Neural cell (in vitro differentiated cells): Measurements from ENCODE around the gene COL15A1. TPM values are rescaled to one million over a fixed set of nuclear protein-coding genes. Genes with fewer than 3 reads are reported as not detected.

Source experiments
- H2AFZ ChIP-seq: fragments of 200-600, 300-800 bp; sonication (generic), shearing (Covaris generic); 2 replicates; pipeline ENCODE4 v1.6.0; 2014; ENCODE audit warnings: low read depth, mild to moderate bottlenecking, antibody characterized with exemption, low read length, moderate library complexity
- H3F3A ChIP-seq: fragments of 200-600 bp; shearing (Covaris generic); 2 replicates; pipeline ENCODE4 v1.6.1; 2016; ENCODE audit warnings: mild to moderate bottlenecking, moderate library complexity, mixed read lengths, antibody characterized with exemption, low read length; ENCODE audit not compliant: insufficient read depth, poor library complexity, severe bottlenecking
- H3K27ac ChIP-seq: fragments of 200-600, 300-800 bp; sonication (generic), shearing (Covaris generic); 2 replicates; pipeline ENCODE4 v1.5.1; 2014; ENCODE audit warnings: mild to moderate bottlenecking, low read length, moderate library complexity
- H3K27me3 ChIP-seq: fragments of 300-800, 200-600 bp; sonication (generic), shearing (Covaris generic); 2 replicates; pipeline ENCODE4 v1.6.0; 2014; ENCODE audit warnings: mild to moderate bottlenecking, low read depth, low read length, moderate library complexity; ENCODE audit not compliant: insufficient read depth
- H3K36me3 ChIP-seq: fragments of 300-800, 200-600 bp; sonication (generic), shearing (Covaris generic); 2 replicates; pipeline ENCODE4 v1.5.1; 2014; ENCODE audit warnings: mild to moderate bottlenecking, antibody characterized with exemption, low read length, moderate library complexity; ENCODE audit not compliant: insufficient read depth
- H3K4me2 ChIP-seq: fragments of 300-800, 200-600 bp; sonication (generic), shearing (Covaris generic); 2 replicates; pipeline ENCODE4 v1.6.0; 2014; ENCODE audit warnings: mild to moderate bottlenecking, low read length
- H3K4me3 ChIP-seq: fragments of 300-800, 200-600 bp; sonication (generic), shearing (Covaris generic); 2 replicates; pipeline ENCODE4 v1.5.1; 2014; ENCODE audit warnings: mild to moderate bottlenecking, low read length, moderate library complexity
- H3K79me2 ChIP-seq: fragments of 200-600 bp; shearing (Covaris generic); replicated peaks from 2 replicates; pipeline ENCODE4 v1.6.0; 2014; ENCODE audit warnings: mild to moderate bottlenecking, low read length, moderate library complexity; ENCODE audit not compliant: insufficient read depth
- H3K9ac ChIP-seq: fragments of 300-800, 200-600 bp; sonication (generic), shearing (Covaris generic); 2 replicates; pipeline ENCODE4 v1.6.1; 2016; ENCODE audit warnings: mild to moderate bottlenecking, low read length, mixed read lengths
- H3K9me2 ChIP-seq: fragments of 200-600 bp; shearing (Covaris generic); 2 replicates; pipeline ENCODE4 v1.6.1; 2016; ENCODE audit warnings: mild to moderate bottlenecking, low read length, mixed read lengths; ENCODE audit not compliant: insufficient read depth
- H3K9me3 ChIP-seq: fragments of 200-600, 300-800 bp; sonication (generic), shearing (Covaris generic); 2 replicates; pipeline ENCODE4 v1.6.1; 2016; ENCODE audit warnings: mild to moderate bottlenecking, mixed run types, low read length, moderate library complexity, mixed read lengths
- H4K20me1 ChIP-seq: fragments of 200-600 bp; shearing (Covaris generic); 2 replicates; pipeline ENCODE4 v1.6.1; 2016; ENCODE audit warnings: mild to moderate bottlenecking, mixed run types; ENCODE audit not compliant: insufficient read depth
- EP300 ChIP-seq: fragments of 450-650 bp; conservative IDR thresholded peaks from 2 replicates; pipeline ENCODE4 v1.6.1; 2014; ENCODE audit warnings: antibody characterized with exemption, mild to moderate bottlenecking, moderate library complexity; ENCODE audit not compliant: poor library complexity, severe bottlenecking
- EZH2 ChIP-seq: fragments of 200-600, 300-800 bp; shearing (Covaris generic), sonication (generic); IDR thresholded peaks from 2 replicates; pipeline ENCODE4 v1.6.1; 2014; ENCODE audit warnings: antibody characterized with exemption, low read length, borderline replicate concordance, mild to moderate bottlenecking; ENCODE audit not compliant: insufficient read depth, poor library complexity, severe bottlenecking
- MXI1 ChIP-seq: fragments of 450-650 bp; conservative IDR thresholded peaks from 2 replicates; pipeline ENCODE4 v1.6.1; 2014; ENCODE audit warnings: antibody characterized with exemption, mild to moderate bottlenecking; ENCODE audit not compliant: poor library complexity, severe bottlenecking
- POLR2AphosphoS5 ChIP-seq: IDR thresholded peaks from 2 replicates; pipeline ENCODE4 v1.6.1; 2012
- RAD21 ChIP-seq: fragments of 450-650 bp; conservative IDR thresholded peaks from 2 replicates; pipeline ENCODE4 v1.6.1; 2014; ENCODE audit warnings: antibody characterized with exemption, mild to moderate bottlenecking, moderate library complexity
- SMC3 ChIP-seq: fragments of 450-650 bp; conservative IDR thresholded peaks from 2 replicates; pipeline ENCODE4 v1.6.1; 2014; ENCODE audit warnings: antibody characterized with exemption, mild to moderate bottlenecking, moderate library complexity; ENCODE audit not compliant: poor library complexity
- TAF1 ChIP-seq: IDR thresholded peaks from 2 replicates; pipeline ENCODE4 v1.6.1; 2012; ENCODE audit warnings: low read depth
- polyA plus RNA-seq: library from polyadenylated mRNA; depleted of rRNA; stranded (reverse); fragments of >200 nt; gene quantifications from 2 replicates; pipeline ENCODE4 v1.2.3, GENCODE V29; 2014
- TF ChIP-seq, protein P1 (sequence below): fragments of 450-650 bp; IDR thresholded peaks from 2 replicates; pipeline ENCODE4 v1.5.1; 2014; ENCODE audit warnings: antibody characterized with exemption, mild to moderate bottlenecking, moderate library complexity; ENCODE audit not compliant: poor library complexity, severe bottlenecking
- TF ChIP-seq, protein P2 (sequence below): IDR thresholded peaks from 2 replicates; pipeline ENCODE4 v1.6.1; 2012; ENCODE audit warnings: borderline replicate concordance

COL15A1 gene
- polyA plus RNA-seq, 1 donor from 2014 or later, result 2.8 TPM

DNA sequence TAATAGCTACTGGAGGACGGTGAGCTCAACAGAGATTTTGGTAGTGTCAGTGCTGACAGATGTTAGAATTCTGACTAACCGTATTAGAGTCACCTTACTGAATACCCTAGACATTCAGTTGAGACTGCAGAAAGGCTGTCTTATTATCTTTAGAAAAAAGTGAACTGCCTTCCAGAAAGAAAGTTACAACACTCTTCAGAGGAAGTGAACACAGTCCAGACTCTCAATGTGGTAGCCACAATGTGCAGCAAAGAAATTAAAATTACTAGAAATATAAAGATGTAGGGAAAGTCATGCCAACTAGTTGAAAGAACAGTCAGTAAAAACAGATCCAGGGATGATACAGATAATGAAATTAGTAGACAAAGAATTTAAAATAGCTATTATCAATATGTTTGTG lies 47.1 kb upstream of the COL15A1 start:
- TF ChIP-seq POLR2AphosphoS5 (no peak), SMC3 (no peak), EZH2 (no peak), RAD21 (no peak), MXI1 (no peak), TAF1 (no peak), EP300 (no peak)
- TF ChIP-seq, protein P1, sequence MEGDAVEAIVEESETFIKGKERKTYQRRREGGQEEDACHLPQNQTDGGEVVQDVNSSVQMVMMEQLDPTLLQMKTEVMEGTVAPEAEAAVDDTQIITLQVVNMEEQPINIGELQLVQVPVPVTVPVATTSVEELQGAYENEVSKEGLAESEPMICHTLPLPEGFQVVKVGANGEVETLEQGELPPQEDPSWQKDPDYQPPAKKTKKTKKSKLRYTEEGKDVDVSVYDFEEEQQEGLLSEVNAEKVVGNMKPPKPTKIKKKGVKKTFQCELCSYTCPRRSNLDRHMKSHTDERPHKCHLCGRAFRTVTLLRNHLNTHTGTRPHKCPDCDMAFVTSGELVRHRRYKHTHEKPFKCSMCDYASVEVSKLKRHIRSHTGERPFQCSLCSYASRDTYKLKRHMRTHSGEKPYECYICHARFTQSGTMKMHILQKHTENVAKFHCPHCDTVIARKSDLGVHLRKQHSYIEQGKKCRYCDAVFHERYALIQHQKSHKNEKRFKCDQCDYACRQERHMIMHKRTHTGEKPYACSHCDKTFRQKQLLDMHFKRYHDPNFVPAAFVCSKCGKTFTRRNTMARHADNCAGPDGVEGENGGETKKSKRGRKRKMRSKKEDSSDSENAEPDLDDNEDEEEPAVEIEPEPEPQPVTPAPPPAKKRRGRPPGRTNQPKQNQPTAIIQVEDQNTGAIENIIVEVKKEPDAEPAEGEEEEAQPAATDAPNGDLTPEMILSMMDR, result no peak
- TF ChIP-seq, protein P2, sequence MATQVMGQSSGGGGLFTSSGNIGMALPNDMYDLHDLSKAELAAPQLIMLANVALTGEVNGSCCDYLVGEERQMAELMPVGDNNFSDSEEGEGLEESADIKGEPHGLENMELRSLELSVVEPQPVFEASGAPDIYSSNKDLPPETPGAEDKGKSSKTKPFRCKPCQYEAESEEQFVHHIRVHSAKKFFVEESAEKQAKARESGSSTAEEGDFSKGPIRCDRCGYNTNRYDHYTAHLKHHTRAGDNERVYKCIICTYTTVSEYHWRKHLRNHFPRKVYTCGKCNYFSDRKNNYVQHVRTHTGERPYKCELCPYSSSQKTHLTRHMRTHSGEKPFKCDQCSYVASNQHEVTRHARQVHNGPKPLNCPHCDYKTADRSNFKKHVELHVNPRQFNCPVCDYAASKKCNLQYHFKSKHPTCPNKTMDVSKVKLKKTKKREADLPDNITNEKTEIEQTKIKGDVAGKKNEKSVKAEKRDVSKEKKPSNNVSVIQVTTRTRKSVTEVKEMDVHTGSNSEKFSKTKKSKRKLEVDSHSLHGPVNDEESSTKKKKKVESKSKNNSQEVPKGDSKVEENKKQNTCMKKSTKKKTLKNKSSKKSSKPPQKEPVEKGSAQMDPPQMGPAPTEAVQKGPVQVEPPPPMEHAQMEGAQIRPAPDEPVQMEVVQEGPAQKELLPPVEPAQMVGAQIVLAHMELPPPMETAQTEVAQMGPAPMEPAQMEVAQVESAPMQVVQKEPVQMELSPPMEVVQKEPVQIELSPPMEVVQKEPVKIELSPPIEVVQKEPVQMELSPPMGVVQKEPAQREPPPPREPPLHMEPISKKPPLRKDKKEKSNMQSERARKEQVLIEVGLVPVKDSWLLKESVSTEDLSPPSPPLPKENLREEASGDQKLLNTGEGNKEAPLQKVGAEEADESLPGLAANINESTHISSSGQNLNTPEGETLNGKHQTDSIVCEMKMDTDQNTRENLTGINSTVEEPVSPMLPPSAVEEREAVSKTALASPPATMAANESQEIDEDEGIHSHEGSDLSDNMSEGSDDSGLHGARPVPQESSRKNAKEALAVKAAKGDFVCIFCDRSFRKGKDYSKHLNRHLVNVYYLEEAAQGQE, result no peak

DNA sequence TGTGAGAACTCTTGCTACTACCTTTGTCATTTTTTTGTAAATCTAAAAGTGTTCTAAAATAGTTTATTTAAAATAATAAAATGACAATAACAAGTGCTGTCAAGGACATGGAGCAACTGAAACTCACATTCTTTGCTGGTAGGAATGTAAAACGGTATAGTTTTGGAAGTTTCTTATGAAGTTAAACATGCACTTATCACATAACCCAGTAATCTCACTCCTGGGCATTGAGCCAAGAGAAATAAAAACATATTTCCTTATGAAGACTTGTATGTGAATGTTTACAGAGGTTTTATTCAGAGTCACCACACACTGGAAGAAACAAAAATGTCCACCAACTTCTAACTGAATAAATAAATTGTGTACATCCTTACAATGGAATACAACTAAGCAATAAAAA lies 46.0 kb upstream of the COL15A1 start:
- Histone ChIP-seq H4K20me1 (no peaks in the 10 kb centered on the region), H3F3A (no peaks in the 10 kb centered on the region)

More for the DNA sequence above, 47.1 kb upstream of the COL15A1 start:
- Histone ChIP-seq H3K4me3 (no peak overlapping the region), H3K27me3 (no peaks in the 10 kb centered on the region), H3K27ac (no peak overlapping the region), H4K20me1 (no peaks in the 10 kb centered on the region), H3F3A (no peaks in the 10 kb centered on the region), H3K9me3 (no peaks in the 10 kb centered on the region), H3K9ac (no peak overlapping the region), H3K4me2 (no peak overlapping the region), H3K79me2 (no peaks in the 10 kb centered on the region), H2AFZ (no peak overlapping the region), H3K36me3 (no peaks in the 10 kb centered on the region), H3K9me2 (no peaks in the 10 kb centered on the region)

More for the DNA sequence above, 46.0 kb upstream of the COL15A1 start:
- Histone ChIP-seq H2AFZ (no peak overlapping the region), H3K9me3 (no peaks in the 10 kb centered on the region), H3K9ac (no peak overlapping the region), H3K4me3 (no peak overlapping the region), H3K36me3 (no peaks in the 10 kb centered on the region), H3K4me2 (no peak overlapping the region), H3K9me2 (no peaks in the 10 kb centered on the region), H3K27me3 (no peaks in the 10 kb centered on the region), H3K79me2 (no peaks in the 10 kb centered on the region), H3K27ac (no peak overlapping the region)
- TF ChIP-seq RAD21 (no peak), TAF1 (no peak), MXI1 (no peak), EP300 (no peak), SMC3 (no peak), EZH2 (no peak), POLR2AphosphoS5 (no peak)
- TF ChIP-seq, protein P1, result no peak
- TF ChIP-seq, protein P2, result no peak
